ENCODE measurements around the gene SLC12A2.

SLC12A2 gene

GRCh38 chr5:128192368-128192767, 108.8 kb downstream of the SLC12A2 start:
- Histone ChIP-seq H2AFZ (ENCODE audit: low read depth, low read length) (no peak overlapping the region), H3K27me3 (ENCODE audit: insufficient read depth, low read length, poor library complexity) (no peaks in the 10 kb centered on the region), H4K20me1 (ENCODE audit: insufficient read depth, low read length) (no peaks in the 10 kb centered on the region), H3K4me3 (ENCODE audit: low read depth in 1 of 2, low read length in 2 of 2) (no peak overlapping the region), H3K79me2 (ENCODE audit: insufficient read depth, low read length) (no peaks in the 10 kb centered on the region), H3K9ac (ENCODE audit: low read depth, low read length) (no peak overlapping the region), H3K36me3 (ENCODE audit: insufficient read depth, low read length) (no peaks in the 10 kb centered on the region; the same call in 1 of the 2 replicates), H3K4me2 (ENCODE audit: insufficient read depth, low read length) (no peak overlapping the region), H3K27ac (ENCODE audit: low read length) (no peak overlapping the region), H3K4me1 (ENCODE audit: insufficient read depth, low read length) (peaks cover 14% of the 10 kb centered on the region), H3K9me3 (ENCODE audit: insufficient read depth, low read length, severe bottlenecking) (no peaks in the 10 kb centered on the region)
- peak; percentile 20 for DNase-seq
- TF ChIP-seq, protein P1, sequence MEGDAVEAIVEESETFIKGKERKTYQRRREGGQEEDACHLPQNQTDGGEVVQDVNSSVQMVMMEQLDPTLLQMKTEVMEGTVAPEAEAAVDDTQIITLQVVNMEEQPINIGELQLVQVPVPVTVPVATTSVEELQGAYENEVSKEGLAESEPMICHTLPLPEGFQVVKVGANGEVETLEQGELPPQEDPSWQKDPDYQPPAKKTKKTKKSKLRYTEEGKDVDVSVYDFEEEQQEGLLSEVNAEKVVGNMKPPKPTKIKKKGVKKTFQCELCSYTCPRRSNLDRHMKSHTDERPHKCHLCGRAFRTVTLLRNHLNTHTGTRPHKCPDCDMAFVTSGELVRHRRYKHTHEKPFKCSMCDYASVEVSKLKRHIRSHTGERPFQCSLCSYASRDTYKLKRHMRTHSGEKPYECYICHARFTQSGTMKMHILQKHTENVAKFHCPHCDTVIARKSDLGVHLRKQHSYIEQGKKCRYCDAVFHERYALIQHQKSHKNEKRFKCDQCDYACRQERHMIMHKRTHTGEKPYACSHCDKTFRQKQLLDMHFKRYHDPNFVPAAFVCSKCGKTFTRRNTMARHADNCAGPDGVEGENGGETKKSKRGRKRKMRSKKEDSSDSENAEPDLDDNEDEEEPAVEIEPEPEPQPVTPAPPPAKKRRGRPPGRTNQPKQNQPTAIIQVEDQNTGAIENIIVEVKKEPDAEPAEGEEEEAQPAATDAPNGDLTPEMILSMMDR (IDR thresholded peaks at IDR 0.05; ENCODE audit: borderline replicate concordance, extremely low read depth, low read length, poor library complexity, severe bottlenecking), result no peak
- no peak for TF ChIP-seq EZH2 (IDR thresholded peaks at IDR 0.05; ENCODE audit: borderline replicate concordance, low read depth, low read length, severe bottlenecking)
- peak; percentile 89 for ATAC-seq (ENCODE audit: insufficient read depth, low read depth)

DNA sequence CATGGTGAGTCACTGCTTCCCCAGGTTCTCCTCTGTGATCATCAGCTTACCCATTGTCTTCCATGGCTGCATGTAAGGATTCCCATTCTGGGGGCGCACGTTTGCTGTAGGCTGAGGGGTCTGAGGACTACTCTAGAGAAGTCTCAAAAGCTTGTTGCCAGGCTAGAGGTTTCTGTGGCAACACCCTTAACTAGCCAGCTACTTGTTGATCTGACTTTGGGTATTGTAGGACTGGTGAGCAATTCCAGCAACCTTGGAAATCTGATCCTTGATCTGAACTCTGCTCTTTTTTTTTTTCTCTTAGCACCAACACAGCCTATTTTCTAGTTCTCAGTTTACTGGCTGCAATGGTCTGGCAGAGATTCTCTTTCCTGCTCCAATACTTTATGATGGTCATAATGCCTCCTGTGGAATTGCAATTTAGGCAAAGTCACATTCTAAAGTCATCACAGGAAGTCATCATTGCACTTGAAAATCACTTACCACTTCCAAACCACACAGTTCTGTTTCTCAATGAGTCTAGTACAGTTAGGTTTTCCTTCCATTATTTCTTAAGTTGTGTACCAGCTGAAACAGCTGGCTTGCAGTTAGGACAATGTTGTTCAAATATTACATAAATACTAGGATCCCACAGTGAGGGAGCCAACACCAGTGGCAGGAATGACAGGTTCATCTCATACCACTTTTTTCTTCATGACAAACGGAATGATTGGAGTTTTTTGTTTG, 110.3 kb downstream of the SLC12A2 start:
- Histone ChIP-seq H4K20me1 (ENCODE audit: insufficient read depth, low read length) (no peaks in the 10 kb centered on the region; the same call in 1 of the 2 replicates), H3K79me2 (ENCODE audit: insufficient read depth, low read length) (no peaks in the 10 kb centered on the region), H3K27ac (ENCODE audit: low read length) (no peak overlapping the region), H3K9ac (ENCODE audit: low read depth, low read length) (no peak overlapping the region), H3K27me3 (ENCODE audit: insufficient read depth, low read length, poor library complexity) (no peaks in the 10 kb centered on the region), H3K4me1 (ENCODE audit: insufficient read depth, low read length) (peaks cover 28% of the 10 kb centered on the region), H3K4me2 (ENCODE audit: insufficient read depth, low read length) (no peak overlapping the region), H3K9me3 (ENCODE audit: insufficient read depth, low read length, severe bottlenecking) (no peaks in the 10 kb centered on the region), H3K4me3 (ENCODE audit: low read depth in 1 of 2, low read length in 2 of 2) (no peak overlapping the region), H3K36me3 (ENCODE audit: insufficient read depth, low read length) (no peaks in the 10 kb centered on the region; the same call in 1 of the 2 replicates), H2AFZ (ENCODE audit: low read depth, low read length) (no peak overlapping the region)
- no peak for DNase-seq
- TF ChIP-seq EZH2 (IDR thresholded peaks at IDR 0.05; ENCODE audit: borderline replicate concordance, low read depth, low read length, severe bottlenecking), result no peak
- TF ChIP-seq, protein P1 (IDR thresholded peaks at IDR 0.05; ENCODE audit: borderline replicate concordance, extremely low read depth, low read length, poor library complexity, severe bottlenecking), result no peak
- no peak for ATAC-seq (ENCODE audit: insufficient read depth, low read depth)

GRCh38 chr5:128195316-128195715, 111.8 kb downstream of the SLC12A2 start:
- no peak for ATAC-seq (ENCODE audit: insufficient read depth, low read depth)
- Histone ChIP-seq H3K4me2 (ENCODE audit: insufficient read depth, low read length) (no peak overlapping the region), H2AFZ (ENCODE audit: low read depth, low read length) (no peak overlapping the region), H3K9me3 (ENCODE audit: insufficient read depth, low read length, severe bottlenecking) (no peaks in the 10 kb centered on the region), H3K36me3 (ENCODE audit: insufficient read depth, low read length) (no peaks in the 10 kb centered on the region), H3K4me1 (ENCODE audit: insufficient read depth, low read length) (peaks cover 28% of the 10 kb centered on the region), H4K20me1 (ENCODE audit: insufficient read depth, low read length) (no peaks in the 10 kb centered on the region; the same call in 1 of the 2 replicates), H3K79me2 (ENCODE audit: insufficient read depth, low read length) (no peaks in the 10 kb centered on the region), H3K4me3 (ENCODE audit: low read depth in 1 of 2, low read length in 2 of 2) (no peak overlapping the region), H3K27ac (ENCODE audit: low read length) (no peak overlapping the region), H3K9ac (ENCODE audit: low read depth, low read length) (no peak overlapping the region), H3K27me3 (ENCODE audit: insufficient read depth, low read length, poor library complexity) (no peaks in the 10 kb centered on the region)
- TF ChIP-seq EZH2 (IDR thresholded peaks at IDR 0.05; ENCODE audit: borderline replicate concordance, low read depth, low read length, severe bottlenecking), result no peak
- TF ChIP-seq, protein P1 (IDR thresholded peaks at IDR 0.05; ENCODE audit: borderline replicate concordance, extremely low read depth, low read length, poor library complexity, severe bottlenecking), result no peak
- no peak for DNase-seq
